ENCODE data around the gene DUOXA1. TPM values are rescaled to one million over a fixed set of nuclear protein-coding genes. Genes with fewer than 3 reads are reported as not detected.
"Not testable (repeated sequence)": the region's sequence is repeated elsewhere in the genome, so short reads cannot be mapped to it uniquely, and the experiment has no call there.

Gene DUOXA1
- polyA plus RNA-seq, 12 donors, result 0.20 to 15.9 (median 1.7) TPM; not detected in 6

DNA sequence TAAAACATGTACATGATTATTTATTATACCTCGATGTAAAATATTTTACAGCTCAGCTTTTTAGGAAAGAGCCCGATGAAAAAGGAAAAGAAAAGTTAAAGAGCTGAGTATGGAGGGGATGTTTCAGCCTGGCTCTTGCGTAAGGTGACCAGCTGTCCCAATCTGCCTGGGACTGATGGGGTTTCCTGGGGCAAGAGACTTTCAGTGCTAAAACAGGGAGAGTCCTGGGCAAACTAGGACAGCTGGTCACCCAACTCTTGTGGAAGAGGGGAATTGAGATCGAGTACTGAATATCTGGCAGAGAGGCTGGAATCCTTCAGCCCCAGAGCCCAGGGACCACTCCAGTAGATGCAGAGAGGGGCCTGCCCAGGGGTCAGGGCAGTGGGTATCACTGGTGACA, 36.7 kb downstream of the DUOXA1 start:
- DNase-seq, result no peak

DNA sequence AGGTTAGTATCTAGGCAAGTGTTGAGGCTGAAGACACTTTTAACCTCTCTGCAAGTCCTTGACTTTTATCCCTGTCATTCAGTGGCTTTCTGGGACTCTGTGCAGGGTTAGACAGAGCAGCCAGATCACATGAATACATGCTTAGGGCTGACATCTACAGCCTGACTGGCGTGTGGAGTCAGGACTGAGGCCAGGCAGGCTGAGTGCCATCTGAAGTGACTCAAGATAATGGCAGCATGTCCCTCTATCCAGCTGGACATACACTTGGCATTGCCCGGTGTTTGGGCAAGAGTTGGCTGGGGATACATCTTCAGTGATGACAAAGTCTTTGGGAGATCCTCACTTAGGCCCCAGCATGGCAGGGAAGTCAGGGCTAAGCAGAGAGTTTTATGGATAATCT, 38.1 kb downstream of the DUOXA1 start:
- no peak for DNase-seq

DNA sequence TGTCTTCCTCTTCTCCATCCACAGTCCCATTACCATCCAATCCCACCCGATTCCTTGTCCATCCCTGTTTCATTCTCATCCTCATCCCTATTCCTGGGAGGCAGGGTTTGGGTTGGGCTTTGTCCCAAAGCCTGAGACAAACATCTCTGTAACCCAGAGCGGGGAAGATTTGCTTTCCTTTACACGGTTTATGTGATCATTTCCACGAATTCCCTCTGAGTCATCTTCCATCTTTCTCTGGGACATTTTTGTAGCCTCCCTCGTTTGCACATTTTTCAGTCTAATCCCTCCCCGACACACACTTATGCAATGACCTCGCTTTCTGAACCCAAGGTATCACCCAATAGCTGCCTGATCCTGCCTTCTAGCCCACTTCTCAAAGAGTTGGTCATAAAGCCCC, 38.5 kb downstream of the DUOXA1 start:
- no peak for DNase-seq

DNA sequence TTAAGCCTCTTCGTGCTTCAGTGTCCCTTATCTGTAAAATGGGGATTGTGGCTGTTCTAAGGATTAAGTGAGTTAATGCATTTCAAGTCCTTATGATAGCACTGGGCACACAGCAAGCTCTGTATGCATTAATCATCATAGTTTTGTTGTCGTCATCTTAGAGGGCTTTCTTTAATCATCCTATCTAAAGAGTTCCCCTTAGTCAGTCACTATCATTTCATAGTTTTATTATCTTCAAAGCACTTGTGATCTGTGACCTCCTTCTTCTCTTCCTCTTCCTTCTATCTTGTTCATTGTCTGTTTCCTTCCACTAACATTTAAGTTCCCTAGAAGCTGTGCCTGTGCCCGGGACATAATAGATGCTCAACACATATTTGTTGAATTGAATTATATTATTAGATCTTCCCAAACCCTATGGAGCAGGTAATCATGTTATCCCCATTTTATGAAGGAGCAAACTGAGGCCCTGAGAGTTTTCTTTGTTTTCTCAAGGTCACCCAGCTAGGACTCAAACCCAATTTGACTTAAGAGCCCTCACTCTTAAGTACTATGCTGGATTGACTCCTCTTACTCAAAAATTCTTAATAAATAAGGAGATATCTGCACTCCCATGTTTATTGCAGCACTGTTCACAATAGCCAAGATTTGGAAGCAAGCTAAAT, 39.8 kb downstream of the DUOXA1 start:
- DNase-seq, result no peak

DNA sequence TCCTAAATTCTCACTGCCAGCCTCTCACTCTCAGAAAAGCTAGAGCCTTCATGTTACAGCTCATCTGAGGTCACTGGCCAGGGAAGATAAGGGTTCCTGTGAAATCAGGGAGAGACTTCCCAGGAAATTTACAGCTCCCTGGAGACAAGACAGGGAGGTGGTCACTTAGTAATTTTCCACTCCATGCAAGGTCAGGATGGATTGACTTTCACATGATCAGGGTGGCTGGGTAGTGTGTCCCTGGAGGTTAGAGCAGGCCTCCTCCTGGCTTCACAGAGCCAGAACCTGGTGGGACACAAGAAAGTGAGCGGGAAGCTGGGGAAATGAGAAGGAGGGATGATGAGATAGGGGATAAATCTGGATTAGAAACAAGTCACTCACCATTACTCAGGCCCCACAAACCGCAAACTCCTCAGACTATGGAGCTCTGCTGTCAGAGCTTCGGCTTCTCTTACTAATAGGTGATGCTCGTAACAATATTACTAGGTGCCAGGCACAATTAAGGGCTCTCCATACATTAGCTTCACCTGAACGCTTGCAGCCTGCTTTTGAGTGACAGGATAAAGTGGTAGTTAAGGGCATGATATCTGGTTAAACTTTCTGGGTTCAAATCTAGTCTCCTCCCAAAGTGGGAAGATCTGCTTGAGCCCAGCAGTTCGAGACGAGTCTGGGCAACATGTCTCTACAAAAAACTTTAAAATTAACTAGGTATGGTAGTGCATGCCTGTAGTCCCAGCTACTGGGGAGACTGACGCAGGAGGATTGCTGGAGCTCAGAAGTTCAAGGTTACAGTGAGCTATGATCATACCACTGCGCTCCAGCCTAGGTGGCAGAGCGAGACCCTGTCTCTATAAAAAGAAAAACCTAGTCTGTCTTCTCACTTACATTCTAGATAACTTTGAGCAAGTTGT, 40.6 kb downstream of the DUOXA1 start:
- DNase-seq, result no peak

DNA sequence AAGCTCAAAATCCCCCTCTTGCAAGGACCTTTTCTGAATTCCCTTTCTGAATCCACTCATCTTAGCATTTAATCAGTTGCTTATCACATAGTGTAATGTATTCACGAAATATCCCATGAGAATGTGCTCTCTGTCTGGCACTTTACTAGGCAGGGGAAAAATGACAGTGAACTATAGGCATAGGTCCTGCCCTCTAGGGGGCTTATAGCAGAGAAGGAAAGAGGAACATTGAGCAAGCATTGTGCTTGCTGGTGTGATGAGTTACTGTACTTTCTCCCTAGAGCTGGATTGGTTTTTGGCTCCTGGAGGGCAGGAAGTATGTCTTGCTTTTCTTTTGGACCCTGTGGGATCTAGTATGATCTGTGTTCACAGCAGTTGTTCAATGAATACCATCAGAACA, 42.2 kb downstream of the DUOXA1 start:
- DNase-seq, result no peak

DNA sequence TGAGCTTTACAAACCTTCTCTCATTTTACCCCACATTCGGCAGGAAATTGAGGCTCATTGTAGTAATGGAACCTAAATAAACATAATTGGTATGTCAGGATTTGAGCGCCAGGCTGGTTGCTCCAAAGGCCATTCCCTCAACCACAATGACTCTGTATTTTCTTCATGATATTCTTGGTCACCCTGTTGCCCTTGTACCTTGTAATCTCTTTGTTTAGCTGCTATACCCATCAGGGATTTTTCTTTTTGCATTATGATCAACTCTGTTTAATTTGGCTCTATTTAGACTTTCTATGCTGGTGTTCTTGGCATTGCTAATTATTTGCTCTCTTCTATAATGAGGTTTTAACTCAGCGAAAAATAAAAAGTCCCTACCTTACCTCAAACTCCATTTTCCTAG, 45.5 kb downstream of the DUOXA1 start:
- DNase-seq, result no peak

DNA sequence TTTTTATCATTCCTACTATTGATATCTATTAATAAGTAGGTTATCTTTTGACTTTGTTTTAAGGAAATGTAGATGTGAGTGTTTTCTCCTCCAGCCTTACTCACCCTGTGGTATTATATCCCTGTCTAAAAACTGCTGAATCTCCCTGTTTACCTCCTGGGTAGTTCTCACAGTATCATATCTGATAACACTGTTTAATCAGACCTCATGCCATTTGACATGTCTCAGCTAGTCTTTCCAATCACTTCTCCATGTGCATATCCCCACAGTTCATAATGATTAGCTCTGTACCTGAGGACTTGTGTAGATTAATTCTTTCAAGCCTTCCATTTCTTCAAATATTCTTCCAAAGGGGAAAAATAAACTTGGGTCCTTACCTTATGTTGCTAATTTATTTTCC, 46.5 kb downstream of the DUOXA1 start:
- no peak for DNase-seq

DNA sequence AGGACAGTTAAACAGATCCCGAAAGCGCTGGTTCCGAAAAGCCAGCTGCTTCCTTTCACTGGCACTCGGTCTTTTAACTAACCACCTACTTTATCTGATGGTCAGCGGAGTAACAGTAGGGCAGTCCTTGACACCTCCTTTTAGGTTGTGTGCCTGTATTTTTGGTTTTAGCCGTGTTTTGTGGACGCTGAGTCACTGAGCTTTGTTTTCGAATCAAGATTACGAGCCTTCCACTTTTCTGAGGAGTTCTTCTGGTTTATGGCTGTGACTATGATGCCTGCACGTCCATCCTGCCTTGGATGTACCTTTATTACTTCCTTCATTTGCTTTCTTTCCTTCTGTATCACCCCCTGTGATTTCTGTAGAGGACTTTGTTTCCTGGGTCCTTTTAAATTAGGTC, 47.3 kb downstream of the DUOXA1 start:
- not testable (repeated sequence) for DNase-seq

DNA sequence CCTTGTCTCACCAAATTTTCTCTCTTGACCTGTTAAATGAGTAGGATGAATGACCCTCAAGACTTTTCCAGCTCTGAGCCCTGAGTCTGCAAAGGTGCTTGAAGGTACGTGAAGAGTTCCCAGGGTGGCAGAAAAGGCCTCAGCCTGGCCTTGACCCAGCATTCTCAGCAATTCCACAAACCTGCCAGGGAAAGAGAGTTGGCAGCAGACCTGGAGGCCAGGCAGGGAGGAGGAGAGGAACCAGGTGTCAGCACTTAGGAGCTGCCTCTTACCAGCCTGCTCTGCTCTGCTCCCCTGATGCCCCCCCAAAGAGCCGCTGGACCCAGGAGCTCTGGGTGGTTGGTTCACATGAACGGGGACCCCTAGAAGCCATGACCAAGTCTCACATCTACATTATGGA, 49.1 kb downstream of the DUOXA1 start:
- not testable (repeated sequence) for DNase-seq

DNA sequence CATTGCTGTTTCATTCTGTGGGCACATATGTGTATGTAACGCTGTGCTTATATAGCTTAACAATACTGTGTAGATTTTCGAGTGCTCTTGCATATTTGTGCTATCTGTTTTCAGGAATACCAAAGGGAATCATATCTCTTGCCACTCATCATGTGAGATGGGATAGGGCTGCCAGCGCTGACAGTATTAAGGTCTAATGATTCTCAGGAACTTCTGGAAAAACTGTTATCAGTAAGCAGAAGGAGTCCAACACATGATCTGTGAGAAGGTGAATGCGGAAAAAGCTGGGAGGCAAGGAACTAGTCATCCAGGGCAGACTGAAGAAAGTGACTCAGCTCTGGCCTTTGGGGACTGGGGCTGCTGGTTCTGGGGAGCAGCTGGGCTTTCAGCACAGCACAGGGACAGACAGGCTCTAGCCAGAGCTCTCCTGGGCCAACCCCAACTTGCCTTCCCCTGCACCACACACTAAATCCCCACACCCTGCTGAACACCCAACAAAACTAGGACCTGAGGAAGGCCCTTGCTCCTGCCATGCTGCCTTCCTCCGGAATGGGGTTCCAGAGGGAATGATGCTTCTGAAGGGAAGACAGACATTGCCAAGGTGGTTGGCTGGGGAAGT, 49.9 kb downstream of the DUOXA1 start:
- DNase-seq, result not testable (repeated sequence)

DNA sequence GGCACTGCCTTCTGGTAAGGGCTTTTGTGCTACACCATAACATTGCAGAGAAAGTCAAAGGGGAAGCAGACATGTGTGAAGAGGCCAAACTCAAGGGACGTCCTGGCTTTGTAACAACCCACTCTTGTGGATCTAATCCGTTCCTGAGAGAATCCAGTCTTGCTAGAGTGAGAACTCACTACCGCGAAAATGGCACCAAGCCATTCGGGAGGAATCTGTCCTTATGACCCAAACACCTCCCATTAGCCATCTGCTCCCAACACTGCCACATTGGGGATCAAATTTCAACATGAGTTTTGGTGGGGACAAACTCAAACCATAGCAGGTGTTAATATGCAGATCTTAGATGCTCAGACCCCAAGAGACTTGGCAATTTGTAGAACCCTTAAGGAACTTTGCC, 50.5 kb downstream of the DUOXA1 start:
- DNase-seq, result not testable (repeated sequence)

DNA sequence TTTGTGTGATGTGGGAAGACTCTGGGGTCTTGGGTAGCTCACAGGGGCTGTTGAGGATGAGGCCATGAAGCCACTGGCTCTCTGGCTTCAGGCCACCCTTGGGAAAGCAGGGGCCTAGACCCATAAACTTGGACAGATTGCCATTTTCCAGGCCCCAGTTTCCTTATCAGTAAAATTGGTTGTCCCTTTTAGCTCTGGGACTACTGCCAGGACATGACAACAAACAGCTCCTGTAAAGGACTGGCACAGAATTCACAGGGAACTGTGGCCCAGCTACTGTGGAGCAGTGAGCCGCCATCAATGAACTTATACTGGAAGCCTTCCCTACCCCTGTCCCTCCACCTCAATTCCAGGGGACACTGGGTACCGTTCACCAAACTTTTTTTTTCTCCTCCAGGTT, 52.3 kb downstream of the DUOXA1 start:
- DNase-seq, result not testable (repeated sequence)

DNA sequence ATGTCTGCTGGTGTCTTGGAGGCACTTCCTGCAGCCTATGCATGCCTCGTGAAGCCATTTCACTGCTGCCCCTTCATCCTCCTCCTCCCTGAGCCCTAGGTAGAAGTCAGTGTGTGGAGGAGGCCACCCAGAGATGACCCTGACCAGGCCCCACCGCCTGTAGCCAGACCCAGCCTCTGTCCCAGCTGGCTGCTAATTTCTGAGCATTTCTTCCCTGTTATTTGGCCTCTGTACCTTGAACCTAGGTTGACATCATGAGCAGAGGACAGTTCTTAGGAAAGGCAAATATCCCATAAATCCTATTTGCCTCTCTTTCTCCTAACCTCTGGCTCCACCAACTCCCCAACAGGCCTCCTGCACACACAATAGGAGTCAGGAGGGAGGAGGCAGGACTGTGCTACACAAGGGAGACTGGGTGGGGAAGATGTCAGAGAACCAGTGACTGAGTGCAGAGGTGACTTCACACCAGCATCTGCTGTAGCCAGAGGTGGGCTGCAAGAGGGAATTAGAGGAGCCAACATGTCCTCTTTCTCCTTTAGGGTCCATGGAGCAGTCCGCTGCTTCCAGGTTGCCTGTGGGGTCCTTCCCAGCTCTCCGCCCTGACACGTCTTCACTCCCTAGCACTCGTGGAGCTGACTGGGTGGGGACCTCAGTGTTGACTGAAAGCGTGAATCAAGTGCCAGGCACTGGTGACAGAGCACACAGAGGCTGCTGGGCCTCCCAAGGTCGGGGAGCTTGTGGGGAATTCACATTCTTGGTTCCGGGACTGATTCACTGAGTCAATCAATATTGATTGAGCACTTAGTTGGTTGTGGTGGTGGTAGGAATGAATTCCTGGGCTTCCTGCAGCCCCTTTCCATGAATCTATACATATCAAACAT, 54.0 kb downstream of the DUOXA1 start:
- DNase-seq, result not testable (repeated sequence)

DNA sequence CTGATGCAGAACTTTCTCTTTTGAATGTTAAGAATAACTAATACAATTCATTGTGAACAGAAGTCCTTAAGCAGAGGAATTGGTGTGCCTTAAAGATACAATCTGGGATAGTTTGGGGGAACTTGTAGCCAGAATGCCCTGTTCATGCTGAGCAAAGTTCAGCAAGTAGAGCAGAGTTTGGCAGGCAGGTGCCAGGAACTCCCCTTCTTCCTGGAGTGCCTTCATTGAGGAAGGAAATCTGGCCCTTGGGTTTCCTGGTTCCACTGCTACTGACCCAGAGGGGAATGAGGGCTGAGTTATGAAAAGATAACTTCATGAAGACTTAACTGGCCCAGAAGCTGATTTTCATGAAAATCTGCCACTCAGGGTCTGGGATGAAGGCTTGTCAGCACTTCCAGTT, 56.1 kb downstream of the DUOXA1 start:
- not testable (repeated sequence) for DNase-seq

DNA sequence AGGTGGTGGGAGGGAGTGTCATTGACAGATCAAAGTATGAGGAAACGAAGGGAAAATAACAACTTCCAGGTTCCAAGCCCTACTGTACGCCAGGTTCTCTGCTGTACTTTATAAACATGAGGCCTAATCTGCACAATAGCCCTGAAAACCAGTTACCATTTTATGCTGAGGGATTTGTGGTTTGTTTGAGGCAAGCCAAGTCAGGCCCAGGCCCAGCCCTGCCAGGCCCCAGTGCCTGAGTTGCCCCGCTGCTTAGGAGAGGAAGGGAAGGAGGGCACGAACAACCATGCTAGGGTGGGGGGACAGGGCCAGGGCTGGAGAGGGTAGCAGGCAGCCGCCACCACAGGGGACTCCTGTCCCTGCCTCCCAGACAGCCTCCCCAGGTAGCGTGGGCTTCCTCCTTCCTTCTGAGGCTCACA, 59.7 kb downstream of the DUOXA1 start:
- DNase-seq, result not testable (repeated sequence)

Other genes starting within 250 kb of the DUOXA1 start
- not detected for gene TERB2, start 173.2 kb downstream of the DUOXA1 start, polyA plus RNA-seq (ENCODE audit: insufficient read length in 12 of 12)
- gene SORD, start 106.7 kb downstream of the DUOXA1 start, polyA plus RNA-seq (ENCODE audit: insufficient read length in 12 of 12), result 10 to 100 TPM in 2 of 12 donors, 1 to 10 TPM in 9, not detected in 1; 5.3 to 20.1 (median 6.5) TPM
- gene DUOX2, start 15.7 kb downstream of the DUOXA1 start, polyA plus RNA-seq (ENCODE audit: insufficient read length in 12 of 12), result 1 to 10 TPM in 1 of 12 donors, under 1 TPM in 4, not detected in 7; 0.03 to 2.2 (median 0.50) TPM
- gene DUOXA2, start 15.6 kb downstream of the DUOXA1 start, polyA plus RNA-seq (ENCODE audit: insufficient read length in 12 of 12), result 1 to 10 TPM in 1 of 12 donors, under 1 TPM in 1, not detected in 10; 0.16 to 1.2 TPM
- gene DUOX1, start 115 bp upstream of the DUOXA1 start, polyA plus RNA-seq (ENCODE audit: insufficient read length in 12 of 12), result 10 to 100 TPM in 1 of 12 donors, 1 to 10 TPM in 8, under 1 TPM in 1, not detected in 2; 0.99 to 23.4 (median 2.3) TPM
- 10 to 100 TPM in 4 of 12 donors, 1 to 10 TPM in 7, not detected in 1; 5.4 to 12.6 (median 9.3) TPM for gene SHF, start 58.1 kb upstream of the DUOXA1 start, polyA plus RNA-seq (ENCODE audit: insufficient read length in 12 of 12)
- gene SLC28A2, start 122.4 kb upstream of the DUOXA1 start, polyA plus RNA-seq (ENCODE audit: insufficient read length in 12 of 12), result under 1 TPM in 9 of 12 donors, not detected in 3; 0.14 to 0.49 (median 0.21) TPM
- gene GATM, start 248.7 kb upstream of the DUOXA1 start, polyA plus RNA-seq (ENCODE audit: insufficient read length in 12 of 12), result 100 to 1,000 TPM in 11 of 12 donors, not detected in 1; 134 to 558 (median 336) TPM

All from muscle of arm (tissue), 12 donors.